Loucy (cell line): ENCODE data around the gene PMF1.

Experiments used
- CTCF ChIP-seq: fragments of 200-600 bp; sonication (generic); conservative IDR thresholded peaks from 2 replicates; pipeline ENCODE4 v1.5.1; 2014; ENCODE audit warnings: mild to moderate bottlenecking, antibody characterized with exemption, low read length
- EZH2phosphoT487 ChIP-seq: fragments of 200-600 bp; IDR thresholded peaks from 2 replicates; pipeline ENCODE4 v1.6.1; 2018; ENCODE audit warnings: antibody characterized with exemption, mild to moderate bottlenecking, moderate library complexity, borderline replicate concordance

GRCh38 chr1:156191292-156191964 is 21.4 kb upstream of the PMF1 start:
- TF ChIP-seq CTCF: no peak
- TF ChIP-seq EZH2phosphoT487: no peak
